Fibroblast of skin of right quadriceps (primary cell): ENCODE measurements around the gene PTMS.
"Not testable (repeated sequence)": the region's sequence is repeated elsewhere in the genome, so short reads cannot be mapped to it uniquely, and the experiment has no call there.

Experiments
- DNase-seq: peaks from one replicate; pipeline ENCODE4 v3.0.0-alpha.2; 2013

The PTMS gene

GRCh38 chr12:6765634-6766581 lies at the start of gene PTMS:
PTMS (plus strand) TSS chr12:6766363; CDS start chr12:6766706, 343 bp downstream.
- DNase-seq, result peak; percentile 97

- no peak for DNase-seq
These were observed 49.2 kb upstream of the PTMS start for GRCh38 chr12:6716874-6717437.

GRCh38 chr12:6722863-6723262 lies 43.3 kb upstream of the PTMS start:
- no peak for DNase-seq

- peak; percentile 99 for DNase-seq
These were observed 42.4 kb upstream of the PTMS start, which contains the start of gene COPS7A for GRCh38 chr12:6723607-6724408. COPS7A (plus strand) TSS chr12:6724046; CDS start chr12:6724657, 611 bp downstream.

- peak; percentile 12 for DNase-seq
These were observed 41.8 kb upstream of the PTMS start for GRCh38 chr12:6724409-6724797.

- no peak for DNase-seq
These were observed 40.8 kb upstream of the PTMS start for GRCh38 chr12:6725350-6725749.

GRCh38 chr12:6729186-6729585 lies 37.0 kb upstream of the PTMS start:
- DNase-seq, result no peak

GRCh38 chr12:6730169-6730568 lies 36.0 kb upstream of the PTMS start:
- no peak for DNase-seq

GRCh38 chr12:6734506-6735387 lies 31.4 kb upstream of the PTMS start:
- DNase-seq, result no peak

GRCh38 chr12:6735448-6736191 lies 30.5 kb upstream of the PTMS start:
- DNase-seq, result peak; percentile 75

- DNase-seq, result no peak
These were observed 29.4 kb upstream of the PTMS start for GRCh38 chr12:6736754-6737153.

GRCh38 chr12:6742080-6742479 lies 24.1 kb upstream of the PTMS start:
- not testable (repeated sequence) for DNase-seq

- DNase-seq, result no peak
These were observed 23.3 kb upstream of the PTMS start for GRCh38 chr12:6742834-6743233.

- not testable (repeated sequence) for DNase-seq
These were observed 22.9 kb upstream of the PTMS start for GRCh38 chr12:6743300-6743699.

- no peak for DNase-seq
These were observed 20.2 kb upstream of the PTMS start for GRCh38 chr12:6745741-6746525.

GRCh38 chr12:6747216-6747615 lies 18.9 kb upstream of the PTMS start:
- no peak for DNase-seq

- DNase-seq, result no peak
These were observed 17.4 kb upstream of the PTMS start for GRCh38 chr12:6748761-6749160.

GRCh38 chr12:6750506-6750905 lies 15.7 kb upstream of the PTMS start:
- no peak for DNase-seq

GRCh38 chr12:6751767-6752166 lies 14.4 kb upstream of the PTMS start:
- no peak for DNase-seq

GRCh38 chr12:6752167-6752920 lies 13.8 kb upstream of the PTMS start:
- DNase-seq, result peak; percentile 61
